Stimulated activated CD8-positive, alpha-beta memory T cell treated with anti-CD3 and anti-CD28 coated beads, Interleukin-12 subunit alpha, Interleukin-12 subunit beta, amount 100 ng/mL, for 1 hour (primary cell): ENCODE results near the gene NOL4L.
"Not testable (repeated sequence)": the region's sequence is repeated elsewhere in the genome, so short reads cannot be mapped to it uniquely, and the experiment has no call there.

Experiments
- DNase-seq: peaks from one replicate; pipeline ENCODE4 v3.0.0-alpha.2; 2020; ENCODE audit warnings: low read depth

Gene NOL4L

DNA sequence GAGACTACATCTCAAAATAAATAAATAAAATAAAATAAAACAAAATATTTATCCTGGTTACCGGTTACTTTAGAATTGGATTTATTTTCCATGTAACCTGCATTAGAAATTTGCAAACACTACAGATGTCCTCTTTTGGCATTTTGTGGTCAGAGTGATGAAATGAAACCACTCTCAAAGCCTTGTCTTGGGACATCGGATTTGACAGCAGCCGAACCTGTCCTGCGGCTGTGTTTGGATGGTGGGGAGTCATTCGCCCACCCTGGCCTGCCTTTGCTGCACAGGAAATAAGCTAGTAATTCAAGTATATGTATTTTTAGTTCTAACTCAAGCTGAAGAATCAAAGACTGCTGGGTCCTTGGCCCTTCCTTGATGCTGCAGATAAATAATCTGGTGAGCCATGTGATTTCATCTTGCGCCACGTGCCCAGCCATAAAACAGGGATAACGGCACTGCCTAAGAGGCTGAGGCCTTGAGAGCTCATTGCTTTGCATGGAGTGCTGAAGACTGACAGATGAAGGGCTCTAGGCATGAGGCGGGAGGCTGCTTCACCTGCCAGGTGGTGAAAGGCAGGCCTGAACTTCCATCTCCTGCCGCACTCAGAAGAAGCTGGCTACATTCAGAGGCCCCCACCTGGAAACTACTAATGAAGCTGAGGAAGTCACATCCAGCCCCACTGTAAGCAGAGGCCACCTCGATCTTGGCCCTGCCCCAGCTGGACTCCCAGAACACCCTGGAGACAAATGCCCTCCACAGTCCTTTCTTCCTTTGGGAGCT is 76.9 kb downstream of the NOL4L start:
- no peak for DNase-seq

DNA sequence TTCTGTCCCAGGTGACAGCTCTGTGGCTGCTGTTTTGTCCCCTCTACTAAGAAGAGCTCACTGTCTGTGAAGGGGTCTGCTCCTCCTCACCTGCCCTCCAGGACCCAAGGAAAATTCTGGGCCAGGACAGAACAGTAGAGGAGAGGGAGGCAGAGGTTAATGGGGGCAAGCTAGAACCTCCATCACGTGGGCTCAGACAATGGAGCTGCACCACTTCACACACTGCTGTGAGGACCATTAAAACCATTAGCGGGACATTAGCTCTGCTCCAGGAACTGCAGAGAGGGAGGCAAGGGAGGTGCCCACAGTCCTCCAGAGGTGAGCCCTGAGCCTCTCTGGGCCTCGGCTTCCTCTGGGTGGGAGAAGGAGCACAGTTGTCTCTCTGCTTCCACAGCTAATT is 78.4 kb downstream of the NOL4L start:
- no peak for DNase-seq

DNA sequence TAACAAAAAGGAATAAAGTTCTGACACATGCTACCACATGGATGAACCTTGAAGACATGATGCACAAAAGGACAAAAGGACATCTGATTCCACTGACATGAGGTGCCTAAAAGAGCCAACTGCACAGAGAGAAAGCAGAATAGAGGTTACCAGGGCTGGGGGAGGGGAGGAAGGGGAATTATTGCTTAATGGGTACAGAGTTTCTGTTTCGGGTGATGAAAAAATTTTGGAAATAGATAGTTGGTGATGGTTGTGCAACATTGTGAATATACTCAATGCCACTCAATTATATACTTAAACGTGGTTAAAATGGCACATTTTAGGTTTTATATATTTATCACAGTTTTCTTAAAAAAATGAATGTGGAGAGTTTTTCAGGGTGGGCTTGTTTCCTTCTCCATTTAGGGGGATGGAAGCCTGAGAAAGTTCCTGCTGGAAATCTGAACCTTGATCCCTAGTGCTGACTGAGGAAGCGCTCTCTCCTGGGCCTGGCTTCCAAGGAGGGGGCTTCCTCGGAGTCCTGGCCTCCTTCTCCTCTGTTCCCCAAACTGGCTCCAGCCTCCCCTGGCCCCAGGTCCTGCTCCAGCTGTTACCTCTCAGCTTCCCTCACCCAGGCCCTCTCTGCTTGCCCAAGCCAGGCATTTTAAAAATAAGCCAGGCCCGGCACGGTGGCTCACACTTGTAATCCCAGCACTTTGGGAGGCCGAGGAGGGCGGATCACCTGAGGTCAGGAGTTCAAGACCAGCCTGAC is 79.2 kb downstream of the NOL4L start:
- DNase-seq: no peak

DNA sequence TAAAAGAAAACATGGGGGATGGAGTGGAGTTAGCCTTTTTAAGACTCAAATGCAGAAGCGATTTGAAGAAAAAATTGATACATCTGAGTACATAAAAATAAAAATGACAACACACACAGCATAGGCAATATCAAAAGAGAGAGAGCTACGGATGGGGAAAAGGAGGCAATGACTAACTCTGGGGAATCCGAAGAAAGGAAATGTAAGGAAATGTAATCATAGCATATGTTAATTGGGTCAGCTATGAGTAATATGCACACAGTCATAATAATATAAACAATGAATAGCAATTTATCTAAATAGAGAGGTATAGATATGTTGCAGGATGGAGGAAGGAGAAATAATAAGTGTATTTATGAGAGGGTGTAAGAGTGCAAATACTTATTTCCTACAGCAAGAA is 83.4 kb downstream of the NOL4L start:
- DNase-seq: no peak

DNA sequence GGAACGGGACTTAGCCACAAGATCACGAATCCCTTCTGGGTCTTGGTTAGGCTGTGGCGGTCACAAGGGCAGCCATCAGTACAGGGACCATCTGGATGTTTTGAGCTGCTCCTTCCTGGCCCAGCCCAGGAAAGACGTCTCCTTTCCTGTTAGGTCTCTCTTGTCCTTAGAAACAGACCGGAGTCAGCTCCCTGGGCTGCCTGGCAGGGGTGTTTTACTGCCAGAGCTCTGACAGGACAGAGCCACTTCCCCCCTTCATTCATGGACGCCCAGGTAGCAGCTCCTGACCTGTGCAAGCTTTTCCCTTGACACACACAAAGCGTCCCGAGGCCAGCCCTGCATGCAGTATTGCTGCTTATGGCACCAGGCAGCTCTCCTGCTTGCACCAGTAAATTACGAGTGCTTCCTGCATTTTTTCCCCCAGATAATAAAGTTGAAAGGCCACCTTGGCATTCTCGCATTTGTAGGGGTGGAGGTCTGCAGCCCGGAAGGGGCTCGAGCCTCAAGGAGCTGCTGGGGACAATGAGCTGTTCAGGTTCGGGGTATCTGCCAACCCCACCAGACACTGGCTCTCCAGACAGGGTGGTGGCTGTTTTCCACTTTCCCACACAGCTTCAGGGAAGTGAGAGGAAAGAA is 87.4 kb downstream of the NOL4L start:
- DNase-seq: no peak

DNA sequence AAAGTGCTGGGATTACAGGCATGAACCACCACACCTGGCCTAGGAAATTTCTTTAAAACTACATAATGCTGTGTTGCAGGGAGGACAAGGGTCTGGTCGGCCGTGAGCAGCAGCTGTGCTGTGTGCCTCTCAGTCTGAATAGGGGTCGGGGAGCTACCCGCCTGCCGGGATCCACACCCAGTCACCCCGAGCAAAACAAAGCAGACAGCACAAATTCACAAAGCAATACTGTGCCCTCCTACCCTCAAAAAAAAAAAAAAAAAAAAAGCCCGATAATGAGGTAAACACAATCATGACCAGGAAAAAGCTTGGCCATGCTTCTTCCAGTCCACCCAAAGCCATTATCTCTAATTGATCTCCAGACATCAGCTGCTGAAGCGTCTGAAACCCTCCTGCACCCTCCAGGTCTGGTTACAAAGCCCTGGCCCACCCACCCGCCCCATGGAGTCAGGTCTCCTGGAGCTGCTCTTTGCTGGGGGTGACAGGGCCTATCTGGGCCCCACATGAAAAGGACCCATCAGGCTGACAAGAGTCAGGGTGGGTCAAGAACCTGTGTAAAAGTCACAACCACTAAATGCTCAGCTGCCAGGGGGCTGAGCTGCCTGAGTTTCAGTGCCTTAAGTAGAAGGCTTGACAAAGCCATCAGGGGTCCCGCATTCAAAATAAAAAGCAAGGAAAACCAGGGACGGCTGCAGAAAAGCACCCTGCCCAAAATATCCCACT is 88.2 kb downstream of the NOL4L start:
- no peak for DNase-seq

DNA sequence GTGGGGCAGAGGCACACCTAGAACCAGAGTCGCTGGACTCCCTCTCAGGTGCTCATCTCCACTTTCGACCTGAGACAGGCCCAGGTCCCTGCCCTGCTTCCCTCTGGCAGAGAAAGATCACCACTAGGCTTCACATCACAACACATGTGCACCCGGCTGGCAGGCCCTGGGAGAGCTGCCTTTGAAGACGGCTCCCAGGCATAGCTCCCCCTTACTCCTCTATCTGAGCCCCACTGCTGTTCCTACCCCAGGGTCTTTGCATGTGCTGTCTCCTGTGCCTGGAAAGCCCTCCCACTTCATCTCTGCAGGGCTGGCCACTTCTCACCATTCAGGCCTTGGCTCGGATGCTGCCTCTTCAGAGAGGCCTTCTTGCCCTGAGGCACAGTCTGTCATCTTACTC is 89.2 kb downstream of the NOL4L start:
- no peak for DNase-seq

DNA sequence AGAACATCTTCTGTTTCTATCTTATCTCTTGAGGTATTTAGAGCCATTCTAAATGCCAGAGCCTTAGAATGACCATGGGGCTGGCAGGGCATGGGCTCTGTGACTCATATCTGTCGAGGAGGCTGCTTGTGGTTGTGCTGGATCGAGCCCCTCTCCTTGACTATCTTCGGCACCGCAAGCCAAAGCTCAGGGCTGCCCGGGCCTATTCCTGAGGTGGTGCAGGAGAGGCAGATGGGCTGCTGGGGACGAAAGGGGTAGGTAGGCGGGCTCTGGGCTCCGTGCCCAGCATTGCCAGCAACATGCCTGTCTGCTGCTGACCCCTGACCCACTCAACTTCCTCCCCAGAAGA is 89.9 kb downstream of the NOL4L start:
- no peak for DNase-seq

DNA sequence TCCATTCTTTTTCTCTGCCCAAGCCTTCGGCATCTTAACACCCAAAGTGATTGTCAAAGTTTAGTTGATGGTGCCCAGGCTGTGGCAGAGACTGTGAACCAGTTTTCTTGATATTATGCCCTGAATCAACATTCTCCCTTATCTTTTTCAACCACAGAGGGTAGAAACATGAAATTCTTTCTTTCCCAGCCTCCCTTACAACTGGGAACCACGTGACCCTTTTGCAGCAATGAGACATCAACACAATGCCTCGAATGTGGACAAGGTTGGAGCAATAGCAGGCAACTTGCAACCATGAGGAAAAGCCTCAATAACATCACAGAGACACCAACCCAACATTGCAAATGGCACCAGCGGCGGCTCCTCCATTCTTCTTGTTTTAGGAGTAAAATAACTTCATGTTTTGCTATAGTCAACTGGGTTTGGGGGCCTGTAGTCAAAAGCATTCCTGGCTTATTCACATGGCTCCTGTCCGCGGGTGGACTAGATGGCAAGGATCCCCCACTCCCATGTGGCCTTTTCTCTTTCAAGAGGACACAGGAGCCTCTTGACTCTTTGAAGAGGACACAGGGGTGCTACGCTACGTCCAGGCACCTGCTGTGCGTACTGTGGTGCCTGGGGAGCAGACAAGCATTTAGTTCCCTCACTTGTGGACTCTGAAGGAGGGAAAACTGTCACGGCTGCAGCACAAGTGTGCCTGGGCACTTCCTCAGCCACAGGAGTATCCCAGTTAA is 90.5 kb downstream of the NOL4L start:
- DNase-seq: no peak

DNA sequence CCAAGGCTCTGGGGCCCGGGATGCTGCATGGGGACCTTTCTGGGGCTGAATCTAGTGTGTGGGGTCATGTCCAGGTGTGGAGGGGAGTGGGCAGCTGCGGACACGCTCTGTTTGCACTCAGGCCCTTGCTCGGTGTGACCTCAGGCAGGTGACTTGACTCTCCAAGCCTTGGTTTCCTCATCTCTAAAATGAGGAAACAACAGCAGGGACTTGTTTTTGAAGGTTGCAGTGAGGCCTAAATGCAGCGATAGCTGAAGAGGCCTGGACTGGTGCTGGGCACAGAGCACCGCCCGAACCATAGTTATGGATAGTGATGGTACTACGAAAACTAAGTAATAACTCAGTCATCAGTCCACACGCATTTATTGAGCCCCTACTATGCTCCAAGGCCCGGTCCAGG is 91.8 kb downstream of the NOL4L start:
- DNase-seq: no peak

DNA sequence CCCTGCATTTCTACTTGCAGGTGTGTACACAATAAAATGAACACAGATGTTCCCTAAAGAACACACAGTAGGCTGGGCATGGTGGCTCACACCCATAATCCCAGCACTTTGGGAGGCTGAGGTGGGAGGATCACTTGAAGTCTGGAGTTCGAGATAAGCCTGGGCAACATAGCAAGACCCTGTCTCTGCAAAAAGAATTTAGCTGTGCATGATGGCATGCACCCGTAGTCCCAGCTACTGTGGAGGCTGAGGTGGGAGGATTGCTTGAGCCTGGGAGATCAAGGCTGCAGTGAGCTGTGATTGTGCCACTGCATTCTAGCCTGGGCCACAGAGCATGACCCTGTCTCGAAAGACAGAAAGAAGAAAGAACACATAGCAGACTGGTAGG is 93.4 kb downstream of the NOL4L start:
- DNase-seq: not testable (repeated sequence)

DNA sequence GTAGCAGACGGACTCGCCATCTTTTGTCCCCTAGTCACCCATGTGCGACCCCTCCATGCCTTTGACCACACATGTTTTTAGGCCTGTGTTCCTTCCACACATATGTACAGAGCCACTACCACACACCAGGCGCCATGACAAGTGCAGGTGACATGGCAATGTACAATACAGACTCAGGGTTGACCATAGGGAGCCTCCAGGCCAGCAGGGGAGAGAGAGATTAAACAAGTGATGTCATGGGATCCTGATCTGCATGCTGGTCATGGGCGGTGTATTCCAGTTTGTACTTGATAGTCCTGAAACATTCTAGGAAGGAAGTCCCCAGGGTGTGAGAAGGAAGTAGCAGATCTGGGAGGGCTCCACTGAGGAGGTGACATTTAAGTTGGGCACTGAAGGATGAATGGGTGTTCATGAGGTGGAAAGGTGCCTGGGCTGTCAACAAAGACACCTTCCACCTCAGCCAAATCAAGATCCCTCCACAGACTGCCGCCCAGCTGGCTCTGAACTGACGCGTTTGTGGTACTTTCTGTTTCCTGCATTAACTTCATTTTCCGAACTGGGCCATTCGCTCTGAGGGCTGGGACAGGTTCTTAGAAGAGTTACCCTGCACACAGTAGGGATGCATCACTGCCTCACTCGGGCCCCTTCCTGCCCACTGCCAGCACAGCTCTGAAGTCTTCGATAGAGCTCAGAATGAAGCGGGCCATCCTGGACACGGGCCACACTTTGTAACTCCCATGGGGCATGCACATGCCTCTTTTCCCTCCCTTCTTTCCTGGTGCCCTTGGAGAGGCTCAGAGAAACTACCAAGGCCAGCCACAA is 94.0 kb downstream of the NOL4L start:
- no peak for DNase-seq

DNA sequence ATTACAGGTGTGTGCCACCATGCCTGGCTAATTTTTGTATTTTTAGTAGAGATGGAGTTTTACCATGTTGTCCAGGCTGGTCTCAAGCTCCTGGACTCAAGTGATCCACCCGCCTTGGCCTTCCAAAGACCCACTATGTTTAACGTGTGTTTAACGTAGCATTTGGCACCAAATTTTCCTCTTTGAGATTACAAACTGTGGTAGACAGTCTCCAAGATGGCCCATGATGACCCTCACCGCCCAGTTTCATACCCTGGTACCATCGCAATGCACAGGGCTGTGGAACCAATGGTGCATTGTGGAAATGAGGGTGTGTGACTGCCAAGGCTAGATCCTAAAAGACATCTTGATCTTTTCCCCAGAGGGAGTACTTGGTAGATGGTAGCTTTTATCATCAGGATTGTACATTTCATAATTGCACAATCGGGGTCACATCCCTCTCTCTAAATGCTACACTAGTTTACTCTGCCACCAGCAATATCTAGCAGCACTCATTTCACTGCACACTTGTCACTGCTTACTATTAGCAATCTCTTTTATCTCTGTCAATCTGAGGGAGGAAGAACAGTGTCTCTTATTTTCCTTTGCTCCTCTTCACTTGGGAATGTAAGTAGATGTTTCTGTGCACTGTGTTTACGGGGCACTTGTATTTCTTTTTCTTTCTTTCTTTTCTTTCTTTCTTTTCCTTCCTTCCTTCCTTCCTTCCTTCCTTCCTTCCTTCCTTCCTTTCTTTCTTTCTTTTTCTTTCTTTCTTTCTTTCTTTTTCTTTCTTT is 96.9 kb downstream of the NOL4L start:
- no peak for DNase-seq

DNA sequence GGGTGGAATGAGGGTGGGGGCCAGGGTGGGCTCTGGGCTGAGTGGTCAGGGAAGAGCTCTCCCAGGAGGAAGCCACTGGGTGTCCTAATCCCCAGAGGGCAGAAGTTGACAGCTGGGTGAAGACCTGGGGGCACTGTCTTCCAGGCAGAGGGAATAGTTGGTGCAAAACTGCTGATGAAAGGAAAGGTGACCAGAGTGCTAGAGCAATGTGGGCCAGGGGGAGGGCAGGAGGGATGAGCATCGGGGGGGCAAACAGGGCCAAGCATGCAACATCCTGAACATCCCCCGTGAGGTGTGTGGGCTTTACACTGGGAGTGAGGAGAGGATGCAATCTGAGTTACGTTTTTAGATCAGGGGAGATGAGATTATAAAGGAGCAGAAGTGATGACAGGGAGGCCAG is 97.8 kb downstream of the NOL4L start:
- DNase-seq: no peak

DNA sequence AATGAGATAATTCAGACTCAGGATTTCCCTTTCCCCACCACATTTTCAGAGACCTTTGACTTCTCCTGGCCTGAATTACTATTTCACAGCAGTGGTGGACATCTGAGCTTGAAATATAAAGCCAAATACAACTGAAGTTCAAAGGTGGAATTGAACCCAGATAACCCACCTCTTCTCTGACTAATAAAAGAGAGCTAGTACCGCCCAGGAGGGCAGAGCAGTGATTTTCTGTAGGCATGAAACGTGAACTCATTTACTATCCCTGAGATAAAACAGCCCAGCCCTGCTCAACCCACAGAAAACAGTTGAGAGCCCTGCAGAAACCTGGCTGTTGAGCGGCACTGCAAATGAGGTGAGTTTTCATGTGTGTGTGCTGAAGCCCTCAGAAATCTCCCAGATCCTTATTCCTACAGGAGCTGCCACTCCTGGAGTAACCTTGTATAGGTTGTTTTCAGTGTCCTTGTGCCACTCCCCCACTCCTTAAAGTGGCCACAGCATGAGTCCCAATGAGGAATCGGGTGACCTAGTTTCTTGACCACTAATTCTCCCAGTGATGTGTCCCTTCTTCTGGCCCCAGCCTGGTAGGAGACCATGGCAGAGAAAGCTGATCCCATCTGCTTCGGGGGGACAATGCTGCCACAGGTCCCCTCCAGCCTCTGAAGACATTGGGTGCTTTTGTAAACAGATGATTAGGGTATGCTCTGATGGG is 99.2 kb downstream of the NOL4L start:
- DNase-seq: no peak

DNA sequence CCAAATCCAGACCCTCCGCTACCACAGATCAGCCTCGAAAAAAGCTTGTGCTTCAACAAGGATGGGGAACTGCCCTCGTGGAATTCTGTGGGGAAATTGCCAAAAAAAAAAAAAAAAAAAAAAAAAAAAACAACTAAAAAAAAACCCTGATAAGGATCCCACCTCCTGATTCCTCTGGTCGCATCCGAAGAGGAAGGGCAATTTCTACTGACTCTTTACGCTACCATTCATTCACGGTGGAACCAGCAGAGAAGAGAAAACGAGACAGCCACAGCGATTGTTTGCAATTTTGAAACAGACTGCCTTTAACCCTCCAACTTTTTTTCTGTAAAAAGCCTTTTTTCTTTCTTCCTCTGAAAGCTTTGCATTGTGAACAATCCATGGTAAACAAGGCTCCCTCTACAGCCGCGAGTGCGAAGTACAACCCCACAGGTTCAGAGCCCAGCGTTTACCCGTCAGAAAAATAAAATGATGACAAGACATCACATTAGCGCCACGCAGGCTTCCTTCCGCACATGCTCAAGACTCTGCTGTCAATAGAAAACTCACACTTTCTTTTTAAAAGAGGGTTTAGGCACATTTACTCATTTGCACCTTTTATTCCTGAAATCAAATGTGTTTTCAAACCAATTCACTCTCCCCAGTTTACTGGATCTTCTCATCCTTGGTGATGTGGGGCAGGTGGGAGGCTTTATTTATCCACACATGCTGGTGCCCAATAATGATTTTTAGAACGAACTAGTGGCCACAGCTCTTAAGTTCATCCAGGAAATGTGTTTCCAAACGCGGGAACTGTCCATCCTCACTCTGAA is 100.0 kb downstream of the NOL4L start:
- peak; percentile 71 for DNase-seq

DNA sequence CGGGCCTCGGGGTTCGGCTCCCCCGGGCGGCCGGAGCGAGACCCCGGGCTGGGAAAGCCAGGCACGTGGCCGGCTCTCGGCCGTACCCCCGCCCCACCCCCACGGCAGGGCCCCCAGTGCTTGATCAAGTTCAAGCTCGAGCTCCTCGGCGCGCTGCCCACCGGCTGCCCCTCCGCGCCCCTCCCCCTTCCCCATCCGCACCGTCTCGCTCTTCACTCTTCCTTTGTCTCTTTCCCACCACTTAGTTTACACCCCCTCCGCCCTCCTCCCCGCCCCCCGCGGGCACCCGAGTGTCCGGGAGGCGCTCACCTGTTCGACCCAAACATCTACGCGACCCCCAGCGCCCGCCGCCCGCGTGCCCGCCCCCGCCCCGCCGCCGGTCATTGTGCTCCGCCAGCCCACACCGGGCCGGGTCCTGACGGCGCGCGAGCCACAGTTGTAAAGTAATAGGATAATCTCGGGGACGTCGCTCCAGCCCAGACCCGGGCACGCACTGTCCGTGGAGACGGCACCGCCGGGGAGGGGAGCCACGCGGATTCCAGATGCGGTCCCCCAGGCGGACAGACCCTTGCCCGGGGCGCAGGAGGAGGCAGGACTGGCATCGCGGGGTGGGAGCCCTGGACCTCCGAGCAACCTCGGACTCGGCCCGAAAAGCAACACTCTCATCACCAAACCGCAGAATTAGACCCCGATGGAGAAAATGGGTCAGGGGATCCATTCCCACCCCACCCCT is 100.7 kb downstream of the NOL4L start:
- DNase-seq: no peak
